Kidney (tissue), 14 donors: Measurements from ENCODE around the gene JADE3. TPM values are rescaled to one million over a fixed set of nuclear protein-coding genes. Genes with fewer than 3 reads are reported as not detected.

Experiments
- DNase-seq, 5 donors: peaks; one replicate each; pipeline ENCODE4 v3.0.0-alpha.2; 2013 to 2020
- FAIRE-seq: peaks from 2 replicates; lab custom pipeline; 2012; peaks lifted over from hg19 to GRCh38; lab: Jason Lieb, UNC
- H3K27ac ChIP-seq, 2 donors: one replicate each; pipeline ENCODE4 v1.7.0; 2013; ENCODE audit warnings: low read depth in 2 of 2, low read length in 2 of 2, inconsistent platforms in 1 of 2
- H3K27me3 ChIP-seq: one replicate; pipeline ENCODE4 v1.7.1; 2013; ENCODE audit warnings: low read length, inconsistent platforms; ENCODE audit not compliant: control insufficient read depth, insufficient read depth
- H3K36me3 ChIP-seq, 3 donors: one replicate each; pipeline versions ENCODE4 v1.7.0 to v1.7.1; 2013; ENCODE audit warnings: low read length in 3 of 3, control low read depth in 1 of 3, inconsistent platforms in 1 of 3; ENCODE audit not compliant: insufficient read depth in 3 of 3, control insufficient read depth in 2 of 3
- H3K4me1 ChIP-seq, 3 donors: one replicate each; pipeline versions ENCODE4 v1.7.0 to v1.7.1; 2013; ENCODE audit warnings: low read length in 3 of 3, inconsistent platforms in 1 of 3, low read depth in 1 of 3; ENCODE audit not compliant: control insufficient read depth in 2 of 3, insufficient read depth in 2 of 3
- H3K4me3 ChIP-seq, 3 donors: one replicate each; pipeline versions ENCODE4 v1.7.0 to v1.8.1; 2013; ENCODE audit warnings: low read length in 3 of 3, control low read depth in 1 of 3, inconsistent platforms in 1 of 3
- H3K9ac ChIP-seq, 3 donors: one replicate each; pipeline versions ENCODE4 v1.7.0 to v1.7.1; 2013; ENCODE audit warnings: low read length in 3 of 3, control low read depth in 1 of 3, inconsistent platforms in 1 of 3
- H3K9me3 ChIP-seq, 3 donors: one replicate each; pipeline versions ENCODE4 v1.7.0 to v1.7.1; 2013; ENCODE audit warnings: low read length in 3 of 3, control low read depth in 1 of 3, inconsistent platforms in 1 of 3; ENCODE audit not compliant: control insufficient read depth in 2 of 3, insufficient read depth in 1 of 3
- CTCF ChIP-seq: IDR thresholded peaks from 3 replicates; pipeline ENCODE4 v1.5.1; 2012; ENCODE audit warnings: mild to moderate bottlenecking, moderate library complexity, borderline replicate concordance; ENCODE audit not compliant: insufficient read depth; ENCODE audit errors: extremely low read depth
- intact Hi-C: fragments of 100-400 bp; cut with DNase I; formaldehyde crosslinking; loops from one replicate; pipeline ENCODE4 v1.11.1; 2022
- polyA plus RNA-seq: library from polyadenylated mRNA; stranded (reverse); fragments of 350-450 nt; fragmentation: Illumina TruSeq; extraction: RNeasy Lipid Tissue Mini Kit (QIAGEN cat#74804); gene quantifications from one replicate; pipeline ENCODE4 v1.2.3, GENCODE V29; 2014; ENCODE audit warnings: low read depth, low replicate concordance; ENCODE audit not compliant: insufficient read depth
- total RNA-seq: library from RNA; stranded (reverse); fragmentation: NEBNext Ultra II Directional; extraction: Animal tissue kit (Norgen Biotek cat#: 25700); gene quantifications from one replicate; pipeline ENCODE4 v1.2.1, GENCODE V29; 2021
- donor health status: control.
- donor health status: control.
- donor health status: control.
- donor health status: control.
- donor health status: control.
- donor health status: DM: yes; HTN: yes; CAD: no.
- donor health status: Normal renal cell carcinoma (clear cell type).

JADE3 gene
- total and polyA plus RNA-seq, 2 donors from 2014 or later, result 3.2 to 13.1 TPM

DNA sequence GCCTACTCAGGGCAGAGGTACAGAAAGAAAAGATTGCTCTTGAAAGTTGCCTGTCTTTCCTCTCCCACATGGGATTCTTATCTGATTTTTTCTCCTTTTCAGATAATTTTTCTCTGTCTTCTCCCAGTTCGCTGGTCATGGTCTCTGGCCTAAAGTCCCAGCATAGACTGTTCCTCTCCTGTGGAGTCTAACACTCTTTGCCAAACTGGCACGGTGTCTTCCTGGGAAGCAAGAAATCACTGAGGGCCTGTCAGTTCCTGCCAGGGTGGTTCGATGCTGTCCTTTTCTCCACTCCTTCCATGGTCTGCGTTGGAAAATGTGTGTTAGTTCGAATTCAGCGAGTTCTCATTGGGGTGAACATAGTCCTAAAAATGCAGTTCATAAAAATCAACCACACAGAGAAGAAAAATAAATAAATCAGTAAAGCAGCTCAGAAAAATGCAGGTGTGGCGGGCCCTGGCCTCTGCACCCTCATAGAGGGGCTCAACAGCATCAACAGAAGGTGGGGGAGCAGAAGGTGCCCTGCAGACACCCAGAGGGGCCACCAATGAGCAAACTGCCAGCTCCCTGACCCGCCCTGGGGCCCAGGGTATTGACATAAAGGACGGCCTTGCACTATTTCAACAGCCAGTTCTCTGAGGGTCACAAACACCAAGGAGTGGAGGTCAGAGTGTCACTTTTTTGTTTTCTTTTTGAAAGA is 168.1 kb downstream of the JADE3 start:
- H3K4me1 ChIP-seq, result no peaks in the 10 kb centered on the region
- peak overlapping the region in 2 of 3 donors; percentile 26 to 42 for H3K4me3 ChIP-seq
- no peaks in the 10 kb centered on the region for H3K36me3 ChIP-seq
- DNase-seq (no peak), FAIRE-seq (no peak)
- no peaks in the 10 kb centered on the region for H3K9me3 ChIP-seq
- H3K9ac ChIP-seq, result peak overlapping the region in 1 of 3 donors; percentile 26
- H3K27ac ChIP-seq, result no peak overlapping the region
- intact Hi-C loops, result no loop called here
- no peaks in the 10 kb centered on the region for H3K27me3 ChIP-seq
- TF ChIP-seq CTCF, result no peak

DNA sequence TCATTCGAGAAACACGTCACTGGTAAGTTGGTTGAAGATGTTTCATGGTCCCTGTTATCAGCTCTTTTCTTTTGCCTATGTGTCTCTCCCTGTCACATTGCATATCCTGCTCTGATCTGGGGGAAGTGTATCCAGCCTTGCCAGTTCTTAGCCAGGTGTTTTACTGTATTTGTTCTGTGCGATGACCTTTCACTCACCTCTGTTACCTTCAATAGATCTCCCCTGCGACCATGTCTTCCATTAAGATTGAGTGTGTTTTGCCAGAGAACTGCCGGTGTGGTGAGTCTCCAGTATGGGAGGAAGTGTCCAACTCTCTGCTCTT is 168.7 kb downstream of the JADE3 start:
- Histone ChIP-seq H3K4me3 (peak overlapping the region in 1 of 3 donors; percentile 26), H3K27ac (no peak overlapping the region), H3K4me1 (no peaks in the 10 kb centered on the region), H3K36me3 (no peaks in the 10 kb centered on the region), H3K9me3 (no peaks in the 10 kb centered on the region), H3K9ac (peak overlapping the region in 1 of 3 donors; percentile 26), H3K27me3 (no peaks in the 10 kb centered on the region)
- no peak for TF ChIP-seq CTCF
- no peak for FAIRE-seq
- intact Hi-C loops, result no loop called here
- no peak for DNase-seq

GRCh38 chrX:47091149-47091775 is 179.0 kb downstream of the JADE3 start:
- FAIRE-seq, result no peak

More at GRCh38 chrX:47091149-47091775, 179.0 kb downstream of the JADE3 start:
- no peak for TF ChIP-seq CTCF
- intact Hi-C loops, result no loop called here
- Histone ChIP-seq H3K4me1 (no peaks in the 10 kb centered on the region), H3K9ac (no peak overlapping the region), H3K9me3 (no peaks in the 10 kb centered on the region), H3K27ac (no peak overlapping the region), H3K27me3 (peaks cover 2% of the 10 kb centered on the region), H3K4me3 (no peak overlapping the region), H3K36me3 (no peaks in the 10 kb centered on the region)
- peak in 1 of 5 donors; percentile 24 for DNase-seq
